Measurements from ENCODE around the gene NOA1.
"Not testable (repeated sequence)": the region's sequence is repeated elsewhere in the genome, so short reads cannot be mapped to it uniquely, and the experiment has no call there.

NOA1 gene

DNA sequence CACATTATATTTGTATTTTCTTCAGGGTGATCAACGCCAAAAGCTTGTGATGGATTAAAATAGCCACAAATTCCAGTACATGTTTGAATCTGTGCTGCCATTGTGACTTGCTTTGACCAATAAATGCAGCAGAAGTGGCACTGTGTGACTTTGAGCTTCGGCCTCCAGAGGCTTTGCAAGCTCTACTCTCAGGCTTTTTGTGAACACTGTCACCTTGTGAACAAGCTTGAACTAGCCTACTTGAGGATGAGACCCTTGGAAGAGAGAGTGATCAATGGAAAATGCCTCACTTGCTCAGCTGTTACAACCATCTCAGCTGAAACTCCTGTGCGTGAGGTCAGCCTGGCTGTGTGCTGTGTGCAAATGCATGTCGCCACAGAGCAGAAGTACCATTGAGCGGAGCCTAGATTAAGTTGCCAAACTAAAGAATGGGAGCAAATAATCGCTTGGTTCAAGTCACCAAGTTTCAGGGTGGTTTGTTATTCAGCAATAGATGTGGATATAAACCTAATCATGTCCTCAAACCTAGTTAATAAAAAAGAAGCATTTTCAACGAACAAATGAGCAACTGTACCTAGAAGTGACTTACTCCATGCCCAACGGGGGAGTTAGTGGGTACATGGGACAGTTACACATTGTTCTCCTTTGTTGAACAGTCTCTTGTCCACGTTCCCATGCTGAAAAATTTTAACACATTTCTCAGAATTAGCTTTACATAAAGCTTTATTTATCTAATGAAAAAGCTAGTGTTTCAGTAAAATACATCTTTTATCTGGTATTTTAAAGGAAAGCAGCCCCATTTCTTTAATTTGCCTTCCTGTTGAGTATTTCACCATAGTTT, 23.5 kb downstream of the NOA1 start:
- no peak for DNase-seq

DNA sequence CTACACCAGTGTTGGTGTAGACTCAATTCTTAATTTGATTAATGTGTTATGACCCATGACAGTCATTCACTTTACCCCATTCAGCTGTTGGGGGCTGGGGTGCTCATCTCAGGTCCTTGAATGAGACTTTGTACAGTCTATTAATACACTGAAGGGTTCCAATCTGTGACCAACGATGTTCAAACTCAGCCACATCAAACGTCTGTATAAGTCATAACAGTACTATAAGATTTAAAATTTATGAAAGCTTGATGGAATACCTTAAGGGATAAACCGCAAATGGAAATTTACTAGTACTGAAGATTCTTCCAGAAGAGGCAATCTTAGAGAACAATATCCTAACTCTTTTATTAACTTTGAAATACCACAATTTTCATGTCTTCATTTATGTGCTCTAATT, 36.0 kb downstream of the NOA1 start:
- DNase-seq, result no peak

DNA sequence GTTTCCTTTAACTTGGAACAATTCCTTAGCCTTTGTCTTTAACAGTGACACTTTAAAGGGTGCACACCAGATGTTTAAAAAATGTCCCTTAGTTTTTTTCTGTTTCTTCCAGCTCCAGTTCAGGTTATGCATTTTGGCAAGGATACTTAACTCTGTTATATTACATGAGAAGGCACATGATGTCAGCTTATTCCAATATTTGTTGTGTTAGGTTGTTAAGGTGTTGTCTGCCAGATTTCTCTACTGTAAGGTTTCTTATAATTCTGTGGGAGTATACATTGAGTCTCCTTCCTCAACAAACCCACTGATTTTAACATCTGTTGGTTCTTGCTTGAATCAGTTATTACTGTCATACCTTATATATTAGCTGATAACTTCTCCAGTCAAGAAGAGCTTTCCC, 36.4 kb downstream of the NOA1 start:
- no peak for DNase-seq

DNA sequence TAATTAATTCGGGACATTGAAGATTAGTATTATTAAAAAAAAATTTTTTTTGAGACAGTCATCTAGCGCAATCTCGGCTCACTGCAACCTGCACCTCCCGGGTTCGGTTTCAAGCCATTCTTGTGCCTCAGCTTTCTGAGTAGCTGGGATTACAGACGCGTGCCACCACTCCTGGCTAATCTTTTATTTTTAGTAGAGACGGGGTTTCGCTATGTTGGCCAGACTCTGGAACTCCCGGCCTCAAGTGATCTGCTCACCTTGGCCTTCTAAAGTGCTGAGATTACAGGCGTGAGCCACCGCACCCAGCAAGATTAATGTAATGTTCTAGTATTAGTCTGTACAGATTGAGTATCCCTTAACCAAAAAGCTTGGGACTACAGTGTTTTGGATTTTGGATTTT, 37.0 kb downstream of the NOA1 start:
- DNase-seq, result no peak

DNA sequence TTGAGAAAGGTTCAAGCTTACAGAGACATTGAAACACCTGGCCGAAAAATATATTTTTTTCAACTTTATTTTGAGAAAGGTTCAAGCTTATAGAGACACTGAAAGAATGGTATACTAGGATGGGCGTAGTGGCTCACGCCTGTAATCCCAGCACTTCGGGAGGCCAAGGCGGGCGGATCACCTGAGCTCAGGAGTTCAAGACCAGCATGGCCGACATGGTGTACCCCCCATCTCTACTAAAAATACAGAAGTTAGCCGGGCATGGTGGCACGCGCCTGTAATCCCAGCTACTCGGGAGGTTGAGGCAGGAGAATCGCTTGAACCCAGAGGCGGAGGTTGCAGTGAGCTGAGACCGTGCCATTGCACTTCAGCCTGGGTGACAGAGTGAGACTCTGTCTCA, 37.6 kb downstream of the NOA1 start:
- not testable (repeated sequence) for DNase-seq

DNA sequence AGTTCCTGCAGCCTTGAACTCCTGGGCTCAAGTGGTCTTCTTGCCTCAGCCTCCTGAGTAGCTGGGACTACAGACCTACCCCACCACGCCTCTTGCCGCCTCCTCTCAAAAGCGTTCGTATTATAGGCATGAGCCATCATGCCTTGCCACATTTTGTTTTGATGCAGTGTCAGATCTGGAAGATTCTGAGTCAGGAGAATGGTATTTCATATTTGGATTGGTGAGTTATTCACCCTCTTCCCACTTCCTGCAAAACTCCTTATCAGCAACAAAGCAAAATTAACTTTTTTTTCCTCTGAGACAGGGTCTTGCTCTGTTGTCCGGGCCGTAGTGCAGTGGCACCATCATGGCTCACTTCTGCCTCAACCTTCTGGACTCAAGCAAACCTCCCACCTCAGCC, 40.1 kb downstream of the NOA1 start:
- no peak for DNase-seq

DNA sequence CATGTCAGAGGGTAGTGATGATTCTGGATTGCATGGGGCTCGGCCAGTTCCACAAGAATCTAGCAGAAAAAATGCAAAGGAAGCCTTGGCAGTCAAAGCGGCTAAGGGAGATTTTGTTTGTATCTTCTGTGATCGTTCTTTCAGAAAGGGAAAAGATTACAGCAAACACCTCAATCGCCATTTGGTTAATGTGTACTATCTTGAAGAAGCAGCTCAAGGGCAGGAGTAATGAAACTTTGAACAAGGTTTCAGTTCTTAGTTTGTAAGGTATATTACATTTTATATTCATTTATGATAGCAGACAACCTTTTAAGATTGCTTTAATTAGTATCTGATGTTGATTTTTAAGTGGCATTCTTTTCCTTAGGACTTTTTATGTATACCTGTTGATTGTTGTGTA, 45.5 kb downstream of the NOA1 start:
- DNase-seq, result no peak

DNA sequence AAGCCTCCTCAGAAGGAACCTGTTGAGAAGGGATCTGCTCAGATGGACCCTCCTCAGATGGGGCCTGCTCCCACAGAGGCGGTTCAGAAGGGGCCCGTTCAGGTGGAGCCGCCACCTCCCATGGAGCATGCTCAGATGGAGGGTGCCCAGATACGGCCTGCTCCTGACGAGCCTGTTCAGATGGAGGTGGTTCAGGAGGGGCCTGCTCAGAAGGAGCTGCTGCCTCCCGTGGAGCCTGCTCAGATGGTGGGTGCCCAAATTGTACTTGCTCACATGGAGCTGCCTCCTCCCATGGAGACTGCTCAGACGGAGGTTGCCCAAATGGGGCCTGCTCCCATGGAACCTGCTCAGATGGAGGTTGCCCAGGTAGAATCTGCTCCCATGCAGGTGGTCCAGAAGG, 46.8 kb downstream of the NOA1 start:
- DNase-seq, result no peak

DNA sequence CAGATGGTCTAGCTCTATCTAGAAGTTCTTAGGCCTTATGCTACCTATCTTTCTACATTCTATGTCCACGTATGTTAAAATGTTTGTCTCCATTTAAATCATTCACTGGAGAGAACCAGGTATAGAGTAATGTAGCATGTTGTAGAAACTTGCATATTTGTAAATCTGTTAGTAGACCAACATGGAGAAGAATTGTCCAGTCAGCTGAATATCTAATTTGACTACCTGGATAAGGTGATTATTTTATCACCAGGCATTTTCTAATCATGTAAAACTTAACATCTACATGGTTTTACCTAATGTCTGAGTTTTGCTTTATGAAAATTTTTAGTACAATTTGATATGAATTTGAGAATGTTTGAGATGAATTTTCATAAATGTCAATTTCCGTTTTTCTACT, 50.2 kb downstream of the NOA1 start:
- no peak for DNase-seq

DNA sequence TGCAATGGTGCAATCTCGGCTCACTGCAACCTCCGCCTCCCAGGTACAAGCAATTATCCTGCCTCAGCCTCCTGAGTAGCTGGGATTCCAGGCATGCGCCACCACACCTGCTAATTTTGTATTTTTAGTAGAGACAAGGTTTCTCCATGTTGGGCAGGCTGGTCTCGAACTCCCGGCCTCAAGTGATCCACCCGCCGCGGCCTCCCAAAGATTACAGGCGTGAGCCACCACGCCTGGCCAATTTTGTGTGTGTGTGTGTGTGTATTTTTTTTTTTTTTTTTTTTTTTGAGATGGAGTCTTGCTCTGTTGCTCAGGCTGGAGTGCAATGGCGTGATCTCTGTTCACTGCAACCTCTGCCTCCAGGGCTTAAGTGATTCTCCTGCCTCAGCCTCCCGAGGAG, 62.4 kb downstream of the NOA1 start:
- DNase-seq, result not testable (repeated sequence)

DNA sequence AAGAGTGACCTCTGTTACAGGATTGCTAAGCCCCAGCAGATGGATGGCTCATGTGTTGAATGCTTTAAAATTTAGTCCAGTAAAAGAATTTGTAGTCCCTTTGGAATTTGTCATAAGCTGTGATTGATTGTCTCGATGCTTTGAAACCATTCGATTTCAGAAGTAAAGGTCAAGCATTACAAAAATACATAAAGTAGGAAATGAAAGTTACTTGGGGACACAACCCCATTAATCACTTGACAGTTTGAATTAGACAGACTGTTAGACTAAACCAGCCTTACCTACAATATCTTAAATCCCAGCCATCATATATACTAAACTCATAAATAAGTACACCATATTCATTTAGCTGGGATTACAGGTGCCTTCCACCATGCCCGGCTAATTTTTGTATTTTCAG, 63.1 kb downstream of the NOA1 start:
- DNase-seq, result no peak

Measured in CD4-positive, alpha-beta T cell treated with Interleukin-6 for 4 hours (primary cell).